IMR-90 (cell line): ENCODE measurements around the gene YPEL3. TPM values are rescaled to one million over a fixed set of nuclear protein-coding genes. Genes with fewer than 3 reads are reported as not detected.

Experiments
- ATAC-seq: fragments of 200-7000 bp; cut with Tn5 transposase; 2 replicates; pipeline ENCODE4 v1.9.1; 2020; ENCODE audit warnings: low read depth, mild to moderate bottlenecking, moderate library complexity
- BruUV-seq: library from RNA; stranded (reverse); fragments of 400-500 nt; replicated peaks from 2 replicates; lab custom pipeline; 2021; lab: Mats Ljungman, UMichigan
- CTCF ChIA-PET: fragments of 300-600 bp; formaldehyde crosslinking; extraction: SDS; loops from one replicate; lab custom pipeline; 2021; ENCODE audit warnings: antibody characterized with exemption; lab: Yijun Ruan, JAX
- POLR2A ChIA-PET: fragments of 300-600 bp; sonication (Branson Sonifier 250); formaldehyde crosslinking; loops from one replicate; lab custom pipeline; 2022; ENCODE audit warnings: antibody characterized with exemption; ENCODE audit not compliant: unreplicated experiment; lab: Charles Lee
- DNase-seq: peaks from one replicate; pipeline ENCODE4 v3.0.0; 2013
- H2AFZ ChIP-seq: replicated peaks from 2 replicates; pipeline ENCODE3; 2013; ENCODE audit warnings: low read length, mild to moderate bottlenecking; ENCODE audit not compliant: poor library complexity
- H2AK5ac ChIP-seq: 2 replicates; pipeline ENCODE4 v1.6.1; 2013; ENCODE audit warnings: low read depth, low read length, inconsistent platforms
- H2AK9ac ChIP-seq: replicated peaks from 2 replicates; pipeline ENCODE3; 2013; ENCODE audit warnings: mild to moderate bottlenecking, low read depth, low read length, moderate library complexity; ENCODE audit not compliant: poor library complexity
- H2BK120ac ChIP-seq: 2 replicates; pipeline ENCODE4 v1.6.1; 2013; ENCODE audit warnings: low read depth, low read length, inconsistent platforms
- H2BK15ac ChIP-seq: 3 replicates; pipeline ENCODE4 v1.6.1; 2013; ENCODE audit warnings: low read depth, low read length, inconsistent platforms
- H2BK20ac ChIP-seq: 2 replicates; pipeline ENCODE4 v1.6.1; 2013; ENCODE audit warnings: low read depth, mild to moderate bottlenecking, inconsistent platforms, low read length, moderate library complexity
- H2BK5ac ChIP-seq: 2 replicates; pipeline ENCODE4 v1.6.1; 2013; ENCODE audit warnings: mild to moderate bottlenecking, low read depth, low read length, inconsistent platforms; ENCODE audit not compliant: poor library complexity, severe bottlenecking
- H3K14ac ChIP-seq: replicated peaks from 2 replicates; pipeline ENCODE4 v1.6.1; 2013; ENCODE audit warnings: low read depth, low read length, inconsistent platforms
- H3K18ac ChIP-seq: 2 replicates; pipeline ENCODE4 v1.6.1; 2013; ENCODE audit warnings: low read depth, low read length, control low read depth
- H3K23ac ChIP-seq: 2 replicates; pipeline ENCODE4 v1.6.1; 2013; ENCODE audit warnings: low read depth, low read length, inconsistent platforms
- H3K27ac ChIP-seq: 2 replicates; pipeline ENCODE4 v1.5.1; 2013; ENCODE audit warnings: mild to moderate bottlenecking, control low read depth, low read length; ENCODE audit not compliant: insufficient read depth
- H3K27me3 ChIP-seq: 2 replicates; pipeline ENCODE4 v1.6.1; 2013; ENCODE audit warnings: low read length; ENCODE audit not compliant: control insufficient read depth, insufficient read depth
- H3K36me3 ChIP-seq: 2 replicates; pipeline ENCODE4 v1.6.1; 2013; ENCODE audit warnings: low read length, mixed read lengths; ENCODE audit not compliant: control insufficient read depth, insufficient read depth
- H3K4ac ChIP-seq: 2 replicates; pipeline ENCODE4 v1.6.1; 2013; ENCODE audit warnings: low read depth, low read length, inconsistent platforms
- H3K4me1 ChIP-seq: 2 replicates; pipeline ENCODE4 v1.6.1; 2013; ENCODE audit warnings: low read length, mixed read lengths; ENCODE audit not compliant: control insufficient read depth, insufficient read depth
- H3K4me2 ChIP-seq: 2 replicates; pipeline ENCODE4 v1.6.1; 2013; ENCODE audit warnings: low read depth, mild to moderate bottlenecking, control low read depth, low read length, moderate library complexity
- H3K4me3 ChIP-seq: 2 replicates; pipeline ENCODE4 v1.5.1; 2013; ENCODE audit warnings: low read depth, mild to moderate bottlenecking, control low read depth, low read length, moderate library complexity; ENCODE audit not compliant: insufficient read depth
- H3K56ac ChIP-seq: 2 replicates; pipeline ENCODE4 v1.6.1; 2013; ENCODE audit warnings: low read length, inconsistent platforms; ENCODE audit not compliant: insufficient read depth; ENCODE audit errors: extremely low read depth
- H3K79me1 ChIP-seq, 2 experiments: 2 replicates each; pipeline ENCODE4 v1.6.1; 2013; ENCODE audit warnings: low read length in 2 of 2, inconsistent platforms in 1 of 2, low read depth in 1 of 2
- H3K9ac ChIP-seq: 2 replicates; pipeline ENCODE4 v1.6.1; 2013; ENCODE audit warnings: low read depth, low read length, control low read depth
- H3K9me1 ChIP-seq: 2 replicates; pipeline ENCODE4 v1.6.1; 2013; ENCODE audit warnings: low read length, inconsistent platforms; ENCODE audit not compliant: insufficient read depth
- H3K9me3 ChIP-seq: 2 replicates; pipeline ENCODE4 v1.6.1; 2013; ENCODE audit warnings: low read length; ENCODE audit not compliant: control insufficient read depth, insufficient read depth
- H4K20me1 ChIP-seq: 2 replicates; pipeline ENCODE4 v1.6.1; 2013; ENCODE audit warnings: low read length, inconsistent platforms; ENCODE audit not compliant: insufficient read depth
- H4K5ac ChIP-seq: 2 replicates; pipeline ENCODE4 v1.6.1; 2013; ENCODE audit warnings: mild to moderate bottlenecking, low read depth, low read length, control low read depth
- H4K8ac ChIP-seq, 2 experiments: 2 replicates each; pipeline ENCODE4 v1.6.1; 2013; ENCODE audit warnings: low read depth in 2 of 2, low read length in 2 of 2, control low read depth in 1 of 2, inconsistent platforms in 1 of 2
- H4K91ac ChIP-seq: 2 replicates; pipeline ENCODE4 v1.6.1; 2013; ENCODE audit warnings: low read depth, low read length, inconsistent platforms; ENCODE audit not compliant: insufficient read depth
- BHLHE40 ChIP-seq: fragments of 150-350 bp; IDR thresholded peaks from 2 replicates; pipeline ENCODE4 v1.6.1; 2016; ENCODE audit warnings: mild to moderate bottlenecking, low read depth, low read length
- CEBPB ChIP-seq: IDR thresholded peaks from 2 replicates; pipeline ENCODE4 v1.6.1; 2012; ENCODE audit warnings: low read depth, low read length, improper control_type of control experiment
- CHD1 ChIP-seq: IDR thresholded peaks from 2 replicates; pipeline ENCODE4 v1.6.1; 2012; ENCODE audit warnings: low read depth, low read length, improper control_type of control experiment
- MAFK ChIP-seq: IDR thresholded peaks from 2 replicates; pipeline ENCODE4 v1.6.1; 2012; ENCODE audit warnings: low read depth, low read length, improper control_type of control experiment
- MAZ ChIP-seq: IDR thresholded peaks from 2 replicates; pipeline ENCODE4 v1.6.1; 2012; ENCODE audit warnings: low read depth, mild to moderate bottlenecking, low read length, improper control_type of control experiment, moderate library complexity, borderline replicate concordance
- MXI1 ChIP-seq: IDR thresholded peaks from 2 replicates; pipeline ENCODE4 v1.6.1; 2012; ENCODE audit warnings: low read depth, mild to moderate bottlenecking, low read length, moderate library complexity, borderline replicate concordance
- NFE2L2 ChIP-seq: fragments of 150-350 bp; IDR thresholded peaks from 2 replicates; pipeline ENCODE4 v1.6.1; 2016; ENCODE audit warnings: low read depth, mild to moderate bottlenecking, low read length
- POLR2A ChIP-seq: IDR thresholded peaks from 2 replicates; pipeline ENCODE4 v1.6.1; 2012; ENCODE audit warnings: mild to moderate bottlenecking, low read depth, low read length
- RAD21 ChIP-seq: IDR thresholded peaks from 2 replicates; pipeline ENCODE4 v1.6.1; 2012; ENCODE audit warnings: low read length, improper control_type of control experiment
- RCOR1 ChIP-seq: IDR thresholded peaks from 2 replicates; pipeline ENCODE4 v1.6.1; 2012; ENCODE audit warnings: mild to moderate bottlenecking, low read length, improper control_type of control experiment; ENCODE audit not compliant: insufficient replicate concordance
- RFX5 ChIP-seq: IDR thresholded peaks from 2 replicates; pipeline ENCODE4 v1.8.0; 2012; ENCODE audit warnings: low read depth, mild to moderate bottlenecking, low read length, moderate library complexity
- SMC3 ChIP-seq: fragments of 150-350 bp; IDR thresholded peaks from 2 replicates; pipeline ENCODE4 v1.6.1; 2016; ENCODE audit warnings: low read depth, mild to moderate bottlenecking, antibody characterized with exemption, low read length, moderate library complexity
- USF2 ChIP-seq: fragments of 150-350 bp; IDR thresholded peaks from 2 replicates; pipeline ENCODE4 v1.6.1; 2017; ENCODE audit warnings: mild to moderate bottlenecking, antibody characterized with exemption, low read length, low read depth
- WGBS, 2 experiments: methylation state at CpG; one replicate each; pipeline versions ENCODE4 v1.1.5 to v1.1.7; 2013; ENCODE audit warnings: missing lambda C conversion rate in 2 of 2; ENCODE audit not compliant: insufficient read length in 1 of 2; ENCODE audit errors: extremely low coverage in 2 of 2; 5-methylcytosine and 5-hydroxymethylcytosine counted together
- dilution Hi-C: fragments of 300-500 bp; cut with HindIII; formaldehyde crosslinking; loops from one replicate; pipeline ENCODE4 v1.14.3; 2018; ENCODE audit warnings: low sequenced_read_pairs; ENCODE audit not compliant: unreplicated experiment
- in situ Hi-C: fragments of 300-500 bp; cut with MboI; formaldehyde crosslinking; loops from 3 replicates; pipeline ENCODE4 v1.14.3; 2019; ENCODE audit warnings: low sequenced_read_pairs, inconsistent platforms, mixed read lengths
- intact Hi-C: fragments of 100-400 bp; cut with micrococcal nuclease; formaldehyde crosslinking; loops from 2 replicates; pipeline ENCODE4 v1.10.0; 2022
- polyA plus RNA-seq, 3 experiments: library from polyadenylated mRNA; depleted of rRNA; stranded (reverse); fragments of >200 nt; gene quantifications; 2 replicates each; pipeline ENCODE4 v1.2.3, GENCODE V29; 2012; ENCODE audit warnings: low replicate concordance in 1 of 3
- total RNA-seq: library from RNA; depleted of rRNA; stranded (reverse); fragments of >200 nt; gene quantifications from 2 replicates; pipeline ENCODE4 v1.2.3, GENCODE V29; 2012
- TF ChIP-seq, protein P1 (sequence below): fragments of 150-350 bp; IDR thresholded peaks from 2 replicates; pipeline ENCODE4 v1.6.1; 2016; ENCODE audit warnings: low read depth, mild to moderate bottlenecking, low read length, moderate library complexity, borderline replicate concordance
- TF ChIP-seq, protein P2 (sequence below): conservative IDR thresholded peaks from 2 replicates; pipeline ENCODE4 v1.5.1; 2012; ENCODE audit warnings: mild to moderate bottlenecking, low read depth, low read length, improper control_type of control experiment

YPEL3 gene
- total and polyA plus RNA-seq, 2 of the 4 experiments (the other 2 are of a cell fraction): 1.1 to 25.6 TPM

DNA sequence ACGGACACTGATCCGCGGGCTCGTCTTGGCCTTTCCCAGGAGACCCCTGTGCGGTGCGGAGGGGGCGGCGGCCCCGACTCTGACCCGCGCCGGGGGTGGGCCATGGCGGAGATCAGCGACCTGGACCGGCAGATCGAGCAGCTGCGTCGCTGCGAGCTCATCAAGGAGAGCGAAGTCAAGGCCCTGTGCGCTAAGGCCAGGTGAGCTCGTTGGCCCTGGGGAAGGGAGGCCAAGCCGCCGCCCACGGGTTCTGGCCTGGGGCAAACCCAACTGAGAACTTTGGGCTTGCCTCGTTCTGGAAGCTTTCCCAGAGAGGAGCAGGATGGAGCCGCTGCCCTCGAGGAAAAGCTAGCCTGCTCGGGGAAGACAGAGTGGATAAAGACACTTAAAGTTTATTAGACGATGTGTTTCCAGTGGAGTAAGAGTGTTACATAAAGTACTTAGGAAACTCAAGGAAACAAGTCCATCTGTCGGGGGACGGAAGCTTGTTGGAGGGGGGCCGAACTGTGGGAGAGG, 19.7 kb downstream of the YPEL3 start:
- H4K8ac ChIP-seq: peak overlapping the region; percentile 20 to 26; a peak in 3 of 4 replicates
- dilution Hi-C loops: no loop called here
- no peaks in the 10 kb centered on the region for H3K27me3 ChIP-seq
- ATAC-seq: peak; percentile 27
- POLR2A ChIA-PET: interaction anchor here (0.5 to 0.9 kb wide), 2 partner anchors 11 to 12 kb away, joined by 4 to 5 read pairs; partner anchors contain the start of gene ALDOA
- H3K18ac ChIP-seq: no peak overlapping the region
- H3K23ac ChIP-seq: peak overlapping the region; percentile 80; the same call in 1 of the 2 replicates
- H3K14ac ChIP-seq: peak overlapping the region; percentile 70; the same call in 1 of the 2 replicates
- H3K4ac ChIP-seq: peak overlapping the region; percentile 80
- H4K91ac ChIP-seq: peak overlapping the region; percentile 48; the same call in 1 of the 2 replicates
- peak overlapping the region; percentile 89 for H3K9ac ChIP-seq
- peaks cover 33 to 56% of the 10 kb centered on the region in 2 experiments for H3K79me1 ChIP-seq
- in situ Hi-C loops: loop anchor here (10.0 kb wide), 1 partner anchor 328 kb away; the partner anchor contains the start of gene ZNF771
- H3K9me3 ChIP-seq: no peaks in the 10 kb centered on the region
- H2BK120ac ChIP-seq: no peak overlapping the region
- H3K56ac ChIP-seq: peak overlapping the region; percentile 20; the same call in 1 of the 2 replicates
- peaks cover 47% of the 10 kb centered on the region for H4K20me1 ChIP-seq
- no peak overlapping the region for H2BK20ac ChIP-seq
- no peak for DNase-seq
- peak overlapping the region; percentile 96 for H2AFZ ChIP-seq
- H4K5ac ChIP-seq: peak overlapping the region; percentile 14; the same call in 1 of the 2 replicates
- no TSS peak for BruUV-seq
- peaks cover 11% of the 10 kb centered on the region for H3K4me1 ChIP-seq
- intact Hi-C loops: no loop called here
- H3K4me3 ChIP-seq: peak overlapping the region; percentile 85
- peak overlapping the region; percentile 99 for H3K4me2 ChIP-seq
- H2AK9ac ChIP-seq: peak overlapping the region; percentile 63
- H3K27ac ChIP-seq: peak overlapping the region; percentile 88
- H2BK15ac ChIP-seq: 0 out of 3 replicates have a peak overlapping the region, but pooled peaks have one; percentile 20
- WGBS, 2 experiments: 0% methylated on average over 21 of the region's 33 CpGs; no CpG with 5 or more reads in 1 of the 2 experiments
- CTCF ChIA-PET: interaction anchor here (1.0 kb wide), 1 partner anchor 15 kb away, joined by 4 read pairs; the partner anchor contains the start of gene TBX6
- peak overlapping the region; percentile 95 for H2AK5ac ChIP-seq
- H2BK5ac ChIP-seq: peak overlapping the region; percentile 70
- H3K9me1 ChIP-seq: no peaks in the 10 kb centered on the region
- peaks cover 51% of the 10 kb centered on the region for H3K36me3 ChIP-seq
- TF ChIP-seq SMC3: no peak
- no peak for TF ChIP-seq RCOR1
- TF ChIP-seq, protein P1, sequence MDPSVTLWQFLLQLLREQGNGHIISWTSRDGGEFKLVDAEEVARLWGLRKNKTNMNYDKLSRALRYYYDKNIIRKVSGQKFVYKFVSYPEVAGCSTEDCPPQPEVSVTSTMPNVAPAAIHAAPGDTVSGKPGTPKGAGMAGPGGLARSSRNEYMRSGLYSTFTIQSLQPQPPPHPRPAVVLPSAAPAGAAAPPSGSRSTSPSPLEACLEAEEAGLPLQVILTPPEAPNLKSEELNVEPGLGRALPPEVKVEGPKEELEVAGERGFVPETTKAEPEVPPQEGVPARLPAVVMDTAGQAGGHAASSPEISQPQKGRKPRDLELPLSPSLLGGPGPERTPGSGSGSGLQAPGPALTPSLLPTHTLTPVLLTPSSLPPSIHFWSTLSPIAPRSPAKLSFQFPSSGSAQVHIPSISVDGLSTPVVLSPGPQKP: no peak
- no peak for TF ChIP-seq MAZ
- TF ChIP-seq, protein P2, sequence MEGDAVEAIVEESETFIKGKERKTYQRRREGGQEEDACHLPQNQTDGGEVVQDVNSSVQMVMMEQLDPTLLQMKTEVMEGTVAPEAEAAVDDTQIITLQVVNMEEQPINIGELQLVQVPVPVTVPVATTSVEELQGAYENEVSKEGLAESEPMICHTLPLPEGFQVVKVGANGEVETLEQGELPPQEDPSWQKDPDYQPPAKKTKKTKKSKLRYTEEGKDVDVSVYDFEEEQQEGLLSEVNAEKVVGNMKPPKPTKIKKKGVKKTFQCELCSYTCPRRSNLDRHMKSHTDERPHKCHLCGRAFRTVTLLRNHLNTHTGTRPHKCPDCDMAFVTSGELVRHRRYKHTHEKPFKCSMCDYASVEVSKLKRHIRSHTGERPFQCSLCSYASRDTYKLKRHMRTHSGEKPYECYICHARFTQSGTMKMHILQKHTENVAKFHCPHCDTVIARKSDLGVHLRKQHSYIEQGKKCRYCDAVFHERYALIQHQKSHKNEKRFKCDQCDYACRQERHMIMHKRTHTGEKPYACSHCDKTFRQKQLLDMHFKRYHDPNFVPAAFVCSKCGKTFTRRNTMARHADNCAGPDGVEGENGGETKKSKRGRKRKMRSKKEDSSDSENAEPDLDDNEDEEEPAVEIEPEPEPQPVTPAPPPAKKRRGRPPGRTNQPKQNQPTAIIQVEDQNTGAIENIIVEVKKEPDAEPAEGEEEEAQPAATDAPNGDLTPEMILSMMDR: no peak
- no peak for TF ChIP-seq CHD1
- no peak for TF ChIP-seq BHLHE40
- no peak for TF ChIP-seq USF2
- no peak for TF ChIP-seq RAD21
- no peak for TF ChIP-seq NFE2L2
- no peak for TF ChIP-seq POLR2A
- TF ChIP-seq MXI1: no peak
- no peak for TF ChIP-seq RFX5
- TF ChIP-seq MAFK: no peak
- no peak for TF ChIP-seq CEBPB
